RKO (cell line): ENCODE results near the gene CRYGS.
A peak's percentile ranks its signal among the peaks of the same experiment; 100 is the strongest.
"Not testable (repeated sequence)": the region's sequence is repeated elsewhere in the genome, so short reads cannot be mapped to it uniquely, and the experiment has no call there.

Experiments
- DNase-seq: peaks from one replicate; pipeline ENCODE4 v3.0.0-alpha.2; 2016; ENCODE audit warnings: low spot score

CRYGS gene

GRCh38 chr3:186552408-186553031 is 8.3 kb upstream of the CRYGS start:
- no peak for DNase-seq

DNA sequence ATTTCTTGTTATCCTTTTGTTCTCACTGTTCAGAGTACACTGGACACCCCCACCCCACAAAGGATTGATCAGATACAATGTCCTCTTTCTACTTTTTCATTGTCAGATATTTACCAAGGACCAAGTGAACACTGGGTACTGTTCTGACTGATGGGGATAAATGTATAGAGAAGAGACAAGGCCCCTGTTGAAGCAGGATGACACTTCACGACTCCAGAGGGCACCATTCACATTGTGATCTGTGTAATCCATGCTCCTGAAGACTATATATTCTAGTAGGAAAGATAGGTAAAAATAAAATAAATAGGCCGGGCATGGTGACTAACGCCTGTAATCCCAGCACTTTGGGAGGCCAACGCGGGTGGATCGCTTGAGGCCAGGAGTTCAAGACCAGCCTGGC is 7.2 kb upstream of the CRYGS start:
- no peak for DNase-seq

GRCh38 chr3:186549497-186549896 is 5.3 kb upstream of the CRYGS start:
- DNase-seq = no peak

- DNase-seq = peak; percentile 49
Measured at GRCh38 chr3:186540835-186541226, 3.3 kb downstream of the CRYGS start.

DNA sequence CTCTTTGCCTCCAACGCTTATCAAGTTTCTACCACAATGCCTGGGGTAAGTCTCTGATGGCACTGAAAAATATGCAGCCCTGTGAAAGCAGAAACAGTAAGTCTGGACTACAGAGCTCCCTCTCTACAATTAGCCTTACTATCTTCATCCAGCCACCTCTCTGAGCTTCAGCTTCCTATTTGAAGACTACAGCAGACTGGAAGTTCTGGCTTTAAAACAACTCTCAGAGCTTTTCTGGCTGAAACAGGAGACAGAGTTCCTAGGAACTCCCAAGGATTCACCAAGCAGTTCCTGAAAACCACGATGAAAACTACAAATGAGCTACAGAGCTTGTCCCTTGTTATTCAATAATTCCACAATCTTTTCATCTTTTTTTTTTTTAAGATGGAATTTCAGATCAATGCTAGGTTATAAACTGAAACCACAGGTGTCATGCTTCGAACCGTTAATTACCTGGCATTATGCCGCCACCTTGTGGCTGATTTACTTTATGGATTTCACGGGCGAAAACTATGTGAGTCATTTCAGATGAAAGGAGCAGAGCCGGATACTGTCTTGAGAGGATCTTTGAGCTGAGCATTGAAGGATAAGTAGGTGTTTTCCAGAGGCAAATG is 3.9 kb downstream of the CRYGS start:
- peak; percentile 78 for DNase-seq

DNA sequence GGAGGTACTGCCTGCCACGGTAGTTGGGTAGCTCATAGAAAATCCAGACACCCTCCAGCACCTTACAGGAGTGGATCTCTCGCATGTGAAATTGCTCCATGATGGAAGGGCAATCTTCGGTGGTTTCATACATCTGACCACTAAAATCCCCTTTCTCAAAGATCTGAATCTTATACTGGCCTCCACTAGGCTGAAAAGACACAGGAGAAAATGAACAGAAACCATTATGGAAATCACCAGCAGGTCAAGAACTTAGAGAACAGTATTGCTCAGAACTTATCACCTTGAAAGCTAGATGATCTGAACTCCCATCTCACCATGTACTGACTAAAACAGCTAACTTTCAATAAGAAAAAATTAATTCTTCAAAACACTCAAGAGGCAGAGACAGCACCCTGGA is 5.4 kb downstream of the CRYGS start:
- no peak for DNase-seq

- no peak for DNase-seq
Measured at GRCh38 chr3:186536883-186537844, 7.0 kb downstream of the CRYGS start.

- no peak for DNase-seq
Measured at GRCh38 chr3:186534113-186534669, 10.0 kb downstream of the CRYGS start.

DNA sequence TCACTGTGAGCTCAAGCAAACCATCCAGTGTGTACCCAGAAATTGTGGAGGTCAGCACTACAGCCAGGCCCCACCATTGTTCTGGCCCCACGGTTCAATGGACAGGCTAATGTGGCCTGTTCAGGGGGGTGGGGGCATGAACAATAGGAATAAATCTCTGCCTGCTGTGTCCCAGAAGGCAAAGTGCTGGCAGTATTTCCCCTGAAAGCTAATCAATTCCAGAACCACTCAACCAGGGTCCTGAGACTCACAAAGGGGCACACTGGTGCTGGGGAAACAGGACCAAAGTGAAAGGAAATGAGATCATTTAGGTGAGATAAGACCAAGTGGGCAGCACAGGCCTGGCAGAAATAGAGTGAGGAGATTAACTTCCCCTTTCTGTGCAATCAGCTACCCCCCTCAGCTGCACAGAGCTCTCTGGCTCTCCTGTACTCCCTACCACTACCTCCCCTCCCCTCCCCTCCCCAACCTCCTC is 11.5 kb downstream of the CRYGS start:
- DNase-seq = no peak

DNA sequence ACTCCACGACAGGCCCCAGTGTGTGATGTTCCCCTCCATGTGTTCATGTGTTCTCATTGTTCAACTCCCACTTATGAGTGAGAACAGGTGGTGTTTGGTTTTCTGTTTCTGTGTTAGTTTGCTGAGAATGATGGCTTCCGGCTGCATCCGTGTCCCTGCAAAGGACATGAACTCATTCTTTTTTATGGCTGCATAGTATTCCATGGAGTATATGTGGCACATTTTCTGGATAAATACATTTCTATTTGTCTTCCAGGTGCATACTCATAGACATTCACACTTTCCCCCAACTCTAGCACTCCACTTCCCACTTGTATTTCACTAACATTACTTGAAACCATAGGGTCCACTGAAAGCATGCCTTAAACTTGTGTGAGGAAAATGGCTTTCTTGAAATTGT is 12.5 kb downstream of the CRYGS start:
- DNase-seq = not testable (repeated sequence)

DNA sequence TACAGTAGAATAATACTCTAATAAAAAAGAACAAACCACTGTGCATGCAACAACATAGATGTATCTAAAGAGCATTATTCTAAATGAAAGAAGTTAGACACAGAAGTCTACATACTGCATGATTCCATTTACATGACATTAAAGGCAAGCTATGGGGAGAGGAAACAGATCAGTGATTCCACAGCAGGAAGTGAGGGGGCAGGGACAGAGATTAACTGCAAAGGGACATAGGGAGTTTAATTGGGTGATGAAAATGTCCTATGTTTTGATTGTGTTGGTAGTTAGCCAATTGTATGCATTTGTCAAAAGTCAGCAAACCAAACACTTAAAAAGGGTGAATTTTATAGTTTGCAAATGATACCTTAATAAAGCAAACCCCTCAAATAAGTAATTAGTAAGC is 13.8 kb downstream of the CRYGS start:
- DNase-seq = no peak

DNA sequence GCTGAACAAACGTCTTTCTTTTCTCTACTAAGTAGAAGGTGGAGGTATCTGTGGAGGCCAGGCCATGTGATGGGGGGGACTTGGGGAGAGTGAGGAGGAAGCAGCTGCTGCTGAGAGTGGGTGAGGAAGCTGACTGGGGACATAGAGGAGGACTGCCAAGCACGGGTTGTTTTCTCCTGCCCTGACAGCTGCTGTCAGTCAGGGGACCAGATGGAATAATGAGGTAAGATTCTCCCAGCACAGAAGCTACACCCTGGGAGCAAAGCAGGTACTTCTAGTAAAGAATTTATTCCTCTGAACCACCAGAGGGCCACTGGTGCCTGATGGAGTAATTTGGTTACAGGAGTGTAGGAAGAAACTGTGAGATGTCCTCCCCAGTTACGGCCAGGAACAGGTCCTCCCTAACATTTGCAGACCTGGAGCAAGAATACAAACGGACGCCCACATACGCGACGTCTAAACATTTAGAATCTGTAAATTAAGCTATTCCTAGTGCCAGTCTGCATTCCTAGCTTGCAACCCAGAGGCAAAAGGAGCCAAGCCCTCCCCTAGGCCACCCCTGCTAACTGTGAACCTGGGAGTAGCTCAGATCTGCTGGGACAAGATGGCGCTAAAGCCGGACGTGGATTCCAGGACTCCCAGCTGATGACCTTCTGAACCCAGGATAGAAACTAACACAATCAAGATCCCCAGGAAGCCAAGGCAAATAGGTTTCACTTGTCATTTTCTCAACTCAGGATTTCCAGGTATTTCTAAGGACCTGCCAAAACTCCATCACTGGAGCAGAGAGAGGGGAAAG is 14.8 kb downstream of the CRYGS start:
- no peak for DNase-seq

GRCh38 chr3:186526256-186526606 is 17.9 kb downstream of the CRYGS start:
- no peak for DNase-seq

DNA sequence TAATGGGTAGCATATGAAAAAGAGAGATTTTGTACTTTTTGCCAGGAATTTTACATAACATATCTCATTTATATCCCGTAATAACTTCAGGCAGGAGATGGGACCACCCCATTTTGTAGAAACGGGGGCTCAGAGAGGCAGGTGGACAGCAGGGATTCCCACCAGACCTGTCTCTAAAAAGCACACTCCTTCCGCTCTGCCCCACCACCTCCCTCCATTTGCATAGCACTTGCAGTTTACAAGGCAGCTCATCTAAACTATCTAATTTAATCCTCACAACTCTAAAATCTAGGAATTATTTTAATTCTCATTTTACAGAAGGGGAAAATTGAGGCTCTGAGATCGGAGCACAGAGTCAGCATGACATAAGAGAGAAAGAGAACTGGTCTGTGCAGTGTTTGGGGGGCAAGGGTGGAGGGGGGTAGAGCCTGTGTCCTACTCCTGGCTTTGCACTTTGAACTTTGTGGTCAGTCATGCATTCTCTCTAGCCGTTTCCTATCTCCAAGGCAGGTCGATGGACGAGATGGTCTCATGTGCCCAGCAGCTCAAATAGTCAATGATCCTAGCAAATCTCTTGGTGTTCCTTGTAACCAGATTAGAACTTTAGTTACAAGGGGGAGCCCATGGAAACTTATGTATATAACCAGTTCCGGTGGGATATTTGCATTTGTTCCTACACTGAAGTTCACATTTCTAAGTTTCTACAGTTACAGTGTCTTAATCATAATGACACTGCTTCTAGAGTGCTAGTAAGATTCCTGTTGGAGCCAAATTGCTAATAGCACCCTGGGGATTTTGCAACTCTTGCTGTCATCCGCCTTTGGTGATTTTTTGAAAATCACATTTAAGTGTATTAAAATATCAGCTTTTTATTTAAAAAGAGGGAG is 18.6 kb downstream of the CRYGS start:
- no peak for DNase-seq

GRCh38 chr3:186524616-186525015 is 19.6 kb downstream of the CRYGS start:
- no peak for DNase-seq

GRCh38 chr3:186523434-186523833 is 20.7 kb downstream of the CRYGS start:
- DNase-seq = no peak

GRCh38 chr3:186523022-186523421 is 21.2 kb downstream of the CRYGS start:
- DNase-seq = no peak

- no peak for DNase-seq
Measured at GRCh38 chr3:186520957-186521842, 23.0 kb downstream of the CRYGS start.

DNA sequence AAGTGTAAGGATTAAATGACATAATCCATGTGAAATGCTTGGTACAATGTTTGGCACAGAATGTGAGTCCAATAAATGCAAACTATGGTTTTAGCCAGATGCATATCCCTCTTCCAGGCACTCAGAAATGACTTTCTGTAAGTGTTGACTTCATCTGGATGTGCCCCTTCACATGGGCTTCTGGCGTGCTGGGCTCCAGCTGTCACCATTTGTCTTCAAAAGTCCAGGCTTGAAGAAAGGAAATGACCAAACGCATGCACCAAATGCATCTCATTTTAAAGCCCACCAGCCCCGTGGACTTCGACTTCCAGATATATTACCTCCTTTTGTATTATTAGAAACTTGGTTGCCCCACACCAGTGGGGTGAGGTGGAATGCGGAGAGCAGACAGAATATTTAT is 23.7 kb downstream of the CRYGS start:
- no peak for DNase-seq
